HG02759 (cell line): ENCODE measurements around the gene SLC2A11.
"Not testable (repeated sequence)": the region's sequence is repeated elsewhere in the genome, so short reads cannot be mapped to it uniquely, and the experiment has no call there.

Experiments
- ATAC-seq: cut with Tn5 transposase; IDR thresholded peaks from one replicate; pipeline ENCODE4 v1.9.1; 2021; ENCODE audit warnings: mild to moderate bottlenecking, moderate library complexity; ENCODE audit not compliant: unreplicated experiment

Gene SLC2A11

DNA sequence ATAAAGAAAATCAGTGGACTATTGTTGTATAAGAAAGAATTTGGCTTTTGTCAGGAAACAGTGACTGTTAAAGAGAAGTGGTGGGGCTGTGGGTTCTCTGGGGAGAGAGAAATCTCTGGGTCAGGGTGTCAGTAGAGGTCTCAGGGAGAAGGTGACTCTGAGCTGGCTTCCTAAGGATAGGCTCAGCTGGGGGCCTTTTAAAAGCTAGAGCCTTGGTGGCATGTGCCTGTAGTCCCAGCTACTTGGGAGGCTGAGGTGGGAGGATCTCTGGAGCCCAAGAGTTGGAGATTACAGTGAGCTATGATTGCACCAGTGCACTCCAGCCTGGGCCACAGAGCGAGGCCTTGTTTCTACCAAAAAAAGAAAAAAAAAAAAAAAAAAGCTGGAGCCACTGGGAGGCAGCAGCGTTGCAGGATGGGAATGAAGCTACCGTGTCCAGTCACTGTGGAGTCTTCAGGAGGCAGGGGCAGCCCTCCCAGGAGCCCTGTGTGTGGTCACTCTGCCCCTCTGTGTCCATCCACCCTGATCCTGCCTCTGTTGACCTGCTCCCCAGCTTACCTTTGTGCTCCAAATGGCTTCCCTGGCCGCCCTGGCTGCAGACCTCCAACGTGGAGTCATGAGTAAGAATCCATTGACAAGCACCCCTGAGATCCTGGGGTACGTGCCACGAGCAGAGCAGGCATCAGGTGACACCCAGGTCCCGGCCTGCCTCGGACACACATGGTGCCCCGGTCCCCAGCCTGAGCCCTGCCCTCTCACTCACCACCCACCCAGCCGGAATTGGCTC is 31.1 kb downstream of the SLC2A11 start:
- ATAC-seq = no peak

DNA sequence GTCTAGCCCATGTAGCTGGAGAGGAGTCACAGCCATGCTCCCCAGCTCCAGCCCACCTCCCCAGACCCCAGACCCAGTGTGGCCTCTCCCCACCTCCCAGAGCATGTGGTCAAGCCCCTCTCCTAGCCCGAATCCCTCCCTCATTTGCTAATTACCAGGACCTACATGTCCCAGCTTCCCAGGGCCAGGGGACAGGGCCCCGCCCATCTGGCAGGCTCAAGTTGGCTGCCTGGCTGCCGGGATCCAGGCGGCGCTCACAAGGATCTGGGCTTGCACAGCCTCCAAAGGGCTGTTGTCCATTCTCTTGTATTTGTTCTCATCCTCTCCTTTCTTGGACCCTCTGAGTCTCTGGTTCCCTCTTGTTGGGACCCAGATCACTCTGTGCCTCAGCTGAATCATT is 31.9 kb downstream of the SLC2A11 start:
- ATAC-seq = no peak

DNA sequence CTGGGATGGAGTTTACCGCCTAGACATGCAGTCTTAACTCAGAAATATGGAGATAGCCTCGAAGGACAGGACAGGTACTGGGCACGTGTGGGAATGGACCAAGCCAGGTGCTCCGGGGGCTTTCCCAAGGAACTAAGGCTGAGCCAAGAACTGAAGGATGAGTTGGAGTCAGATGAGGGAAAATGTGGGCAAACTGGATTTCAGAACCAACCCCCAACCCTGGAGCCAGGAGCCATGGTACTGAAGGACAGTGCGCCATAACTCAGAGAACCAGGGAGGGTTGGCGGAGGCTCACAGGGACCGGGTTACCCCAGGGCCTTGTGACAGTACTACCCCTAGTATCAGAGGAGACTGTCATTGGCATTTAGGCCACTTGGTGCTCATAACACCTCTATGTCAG is 34.1 kb downstream of the SLC2A11 start:
- ATAC-seq = no peak

DNA sequence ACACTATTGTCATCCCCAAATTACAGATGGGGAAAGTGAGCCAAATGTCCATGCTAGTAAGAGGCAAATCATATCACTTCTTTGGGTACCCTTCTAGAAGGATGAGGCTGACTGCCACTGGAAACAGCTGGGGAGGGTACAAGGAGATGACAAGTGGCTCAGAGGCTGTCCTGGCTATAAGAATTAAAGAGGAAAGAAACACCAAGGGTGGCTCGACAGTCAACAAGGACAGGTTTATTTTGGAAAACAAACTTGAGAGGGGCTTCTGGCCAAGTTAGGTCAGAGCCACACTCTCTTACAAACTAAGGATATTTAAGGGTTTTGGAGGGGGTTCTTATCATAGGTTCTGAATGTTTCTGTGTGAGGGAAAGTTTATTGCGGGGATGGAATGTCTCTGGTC is 34.5 kb downstream of the SLC2A11 start:
- ATAC-seq = no peak

DNA sequence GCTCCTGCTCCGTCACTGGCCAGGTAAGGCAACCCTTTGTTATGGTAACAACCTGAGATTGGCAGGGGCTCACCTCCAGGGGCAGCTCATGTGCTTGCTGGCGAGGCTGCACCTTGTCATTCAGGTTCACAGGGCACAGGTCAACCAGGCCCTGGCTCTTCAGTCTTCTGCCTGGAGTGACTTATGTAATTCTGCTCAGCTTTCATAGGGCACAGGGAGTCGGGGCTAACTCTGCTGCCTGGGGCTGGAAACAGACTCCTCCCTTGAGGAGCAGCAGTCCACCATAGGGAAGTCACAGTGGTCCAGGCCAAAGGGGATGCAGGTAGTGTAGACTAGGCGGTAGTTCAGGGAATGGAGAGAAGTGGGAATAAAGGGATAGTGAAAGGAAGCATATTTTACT is 35.0 kb downstream of the SLC2A11 start:
- ATAC-seq = no peak

DNA sequence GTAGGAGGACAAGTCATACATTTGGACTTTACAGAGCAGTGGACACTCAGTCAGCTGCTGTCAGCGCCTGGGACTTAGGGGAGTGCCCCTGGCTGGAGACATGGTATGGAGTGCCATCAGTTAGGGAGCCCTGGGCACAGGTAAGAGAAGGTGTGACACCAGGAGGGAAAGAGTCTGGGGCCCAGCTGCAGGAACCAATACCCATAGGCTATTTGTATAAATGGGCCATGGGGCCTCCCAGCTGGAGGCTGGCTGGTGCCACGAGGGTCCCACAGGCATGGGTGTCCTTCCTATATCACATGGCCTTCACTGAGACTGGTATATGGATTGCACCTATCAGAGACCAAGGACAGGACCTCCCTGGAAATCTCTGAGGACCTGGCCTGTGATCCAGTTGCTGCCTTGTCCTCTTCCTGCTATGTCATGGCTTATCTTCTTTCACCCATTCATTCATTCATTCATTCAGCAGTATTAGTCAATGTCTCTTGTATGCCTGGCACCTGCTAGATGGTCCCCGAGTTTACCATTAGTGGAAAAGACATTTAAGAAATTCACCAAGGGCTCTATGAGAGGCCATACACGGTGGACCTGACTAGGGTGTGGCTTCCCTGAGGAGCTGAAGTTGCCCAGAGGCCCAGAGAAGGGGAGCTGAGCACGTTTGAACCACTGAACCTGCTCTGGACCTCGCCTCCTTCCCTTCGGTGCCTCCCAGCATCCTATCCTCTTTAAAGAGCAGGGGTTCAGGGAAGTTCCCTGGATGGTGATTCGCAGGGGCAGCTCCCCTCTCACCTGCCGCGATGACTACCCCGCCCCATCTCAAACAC is 35.7 kb downstream of the SLC2A11 start:
- ATAC-seq = no peak

DNA sequence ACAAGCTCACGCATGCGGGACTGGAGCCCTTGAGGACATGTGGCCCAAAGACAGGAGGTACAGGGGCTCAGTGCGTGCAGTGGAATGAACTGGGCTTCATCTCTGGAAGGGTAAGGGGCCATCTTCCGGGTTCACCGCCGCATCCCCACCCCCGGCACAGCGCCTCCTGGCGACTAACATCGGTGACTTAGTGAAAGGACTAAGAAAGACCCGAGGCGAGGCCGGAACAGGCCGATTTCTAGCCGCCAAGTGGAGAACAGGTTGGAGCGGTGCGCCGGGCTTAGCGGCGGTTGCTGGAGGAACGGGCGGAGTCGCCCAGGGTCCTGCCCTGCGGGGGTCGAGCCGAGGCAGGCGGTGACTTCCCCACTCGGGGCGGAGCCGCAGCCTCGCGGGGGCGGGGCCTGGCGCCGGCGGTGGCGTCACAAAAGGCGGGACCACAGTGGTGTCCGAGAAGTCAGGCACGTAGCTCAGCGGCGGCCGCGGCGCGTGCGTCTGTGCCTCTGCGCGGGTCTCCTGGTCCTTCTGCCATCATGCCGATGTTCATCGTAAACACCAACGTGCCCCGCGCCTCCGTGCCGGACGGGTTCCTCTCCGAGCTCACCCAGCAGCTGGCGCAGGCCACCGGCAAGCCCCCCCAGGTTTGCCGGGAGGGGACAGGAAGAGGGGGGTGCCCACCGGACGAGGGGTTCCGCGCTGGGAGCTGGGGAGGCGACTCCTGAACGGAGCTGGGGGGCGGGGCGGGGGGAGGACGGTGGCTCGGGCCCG is 36.5 kb downstream of the SLC2A11 start, which contains the start of gene MIF:
Gene MIF, plus strand, starts transcription at position 439 of the 765 bp plus-strand sequence. Its CDS starts 92 bp downstream, at position 531.
- peak; percentile 86 for ATAC-seq

DNA sequence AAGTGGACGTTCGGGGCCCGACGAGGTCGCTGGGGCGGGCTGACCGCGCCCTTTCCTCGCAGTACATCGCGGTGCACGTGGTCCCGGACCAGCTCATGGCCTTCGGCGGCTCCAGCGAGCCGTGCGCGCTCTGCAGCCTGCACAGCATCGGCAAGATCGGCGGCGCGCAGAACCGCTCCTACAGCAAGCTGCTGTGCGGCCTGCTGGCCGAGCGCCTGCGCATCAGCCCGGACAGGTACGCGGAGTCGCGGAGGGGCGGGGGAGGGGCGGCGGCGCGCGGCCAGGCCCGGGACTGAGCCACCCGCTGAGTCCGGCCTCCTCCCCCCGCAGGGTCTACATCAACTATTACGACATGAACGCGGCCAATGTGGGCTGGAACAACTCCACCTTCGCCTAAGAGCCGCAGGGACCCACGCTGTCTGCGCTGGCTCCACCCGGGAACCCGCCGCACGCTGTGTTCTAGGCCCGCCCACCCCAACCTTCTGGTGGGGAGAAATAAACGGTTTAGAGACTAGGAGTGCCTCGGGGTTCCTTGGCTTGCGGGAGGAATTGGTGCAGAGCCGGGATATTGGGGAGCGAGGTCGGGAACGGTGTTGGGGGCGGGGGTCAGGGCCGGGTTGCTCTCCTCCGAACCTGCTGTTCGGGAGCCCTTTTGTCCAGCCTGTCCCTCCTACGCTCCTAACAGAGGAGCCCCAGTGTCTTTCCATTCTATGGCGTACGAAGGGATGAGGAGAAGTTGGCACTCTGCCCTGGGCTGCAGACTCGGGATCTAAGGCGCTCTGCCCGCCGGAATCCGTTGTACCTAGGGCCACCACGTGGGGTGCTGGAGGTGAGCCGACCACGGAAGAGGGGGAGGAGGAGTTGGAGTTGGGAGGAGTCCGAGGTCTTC is 37.3 kb downstream of the SLC2A11 start:
- ATAC-seq = no peak

DNA sequence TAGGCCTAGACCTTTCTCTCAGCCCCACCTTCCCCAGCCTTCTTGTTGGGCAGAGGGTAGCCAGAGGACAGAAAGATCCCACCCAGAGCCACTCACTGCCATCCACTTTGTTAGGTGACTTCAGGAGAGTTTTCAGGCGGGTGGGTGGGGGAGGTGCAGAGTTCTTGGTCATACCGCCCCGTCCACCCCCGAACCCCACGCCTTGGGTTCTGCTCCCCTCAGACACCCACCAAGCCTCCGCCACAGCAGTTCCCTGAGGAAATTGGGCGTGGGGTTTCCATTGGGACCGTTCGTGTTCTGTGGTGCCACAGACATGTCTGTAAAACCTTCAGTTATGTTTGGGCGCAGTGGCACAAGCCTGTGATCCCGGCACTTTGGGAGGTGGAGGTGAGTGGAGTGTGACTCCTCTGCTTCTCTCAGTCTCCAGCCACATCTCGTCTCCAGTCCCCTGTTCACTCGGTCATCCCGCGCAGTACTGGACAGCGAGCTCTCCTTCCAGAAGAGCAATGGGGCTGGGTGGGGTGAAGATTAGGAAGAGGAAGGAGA is 38.0 kb downstream of the SLC2A11 start:
- no peak for ATAC-seq

DNA sequence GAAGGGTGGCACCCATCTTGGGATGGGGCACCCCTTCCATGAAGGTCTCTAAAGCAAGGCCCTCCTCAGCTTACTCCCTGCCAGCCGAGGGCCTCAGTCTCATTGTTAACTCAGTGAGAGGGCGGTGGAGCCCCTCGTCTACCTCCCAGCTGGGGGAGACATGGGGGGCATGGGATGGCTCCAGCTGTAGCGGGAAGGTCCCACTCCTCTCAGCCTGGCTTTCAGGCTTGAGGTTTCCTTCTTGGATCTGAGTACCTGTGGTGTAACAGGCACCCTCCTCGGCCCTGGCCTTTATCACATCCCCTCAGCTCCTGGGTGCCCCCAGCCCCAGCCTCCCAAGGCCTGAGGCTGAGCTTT is 38.5 kb downstream of the SLC2A11 start:
- no peak for ATAC-seq

DNA sequence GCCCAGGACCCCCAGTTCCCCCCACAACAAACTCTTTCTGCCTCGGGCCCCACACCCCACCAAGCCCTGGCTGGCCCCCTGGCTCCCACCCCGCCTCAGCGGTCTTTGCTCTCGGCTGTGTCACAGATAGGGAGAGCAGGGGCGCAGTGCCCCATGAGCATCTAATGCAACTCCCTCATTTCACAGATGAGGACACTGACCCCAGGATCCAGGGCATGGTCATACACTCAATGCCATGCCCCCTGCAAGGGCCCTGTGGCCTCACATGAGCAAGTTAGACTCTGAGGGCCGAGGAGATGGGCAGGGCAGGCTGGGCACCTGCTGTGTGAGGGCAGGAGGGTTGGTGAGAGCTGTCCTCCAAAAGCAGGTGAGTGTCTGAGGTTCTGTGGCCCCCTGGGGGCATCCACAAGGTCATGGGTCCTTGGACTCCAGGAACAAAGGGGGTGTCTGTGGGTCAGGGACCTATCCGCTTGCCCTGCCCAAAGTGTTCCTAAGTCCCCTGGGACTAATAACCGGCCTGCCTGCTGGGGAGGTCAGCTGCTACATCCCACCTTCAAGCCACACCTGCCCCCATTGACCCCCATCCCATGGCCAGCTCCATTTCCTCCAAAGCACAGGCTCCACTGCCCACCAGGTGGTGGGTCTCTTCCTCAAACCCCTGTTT is 39.0 kb downstream of the SLC2A11 start:
- ATAC-seq = no peak

DNA sequence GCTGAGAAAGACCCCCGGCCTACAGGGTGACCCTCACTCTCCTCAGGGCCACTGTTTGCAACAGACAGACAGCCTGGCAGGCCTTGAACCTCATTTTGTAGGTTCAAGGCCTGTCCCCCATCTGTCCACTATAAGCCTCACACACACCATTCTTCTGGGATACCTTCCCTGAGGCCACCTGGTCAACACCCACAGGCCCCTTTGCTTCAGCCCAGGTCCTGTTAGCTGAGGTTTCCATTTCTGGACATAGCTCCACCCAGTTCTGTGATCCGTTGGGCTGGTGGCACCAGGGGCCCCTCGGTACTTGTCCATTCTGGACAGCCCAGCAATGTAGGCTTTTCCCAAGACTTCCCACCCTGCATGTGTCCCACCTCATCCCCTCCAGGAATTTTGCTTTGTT is 39.6 kb downstream of the SLC2A11 start:
- ATAC-seq = no peak

DNA sequence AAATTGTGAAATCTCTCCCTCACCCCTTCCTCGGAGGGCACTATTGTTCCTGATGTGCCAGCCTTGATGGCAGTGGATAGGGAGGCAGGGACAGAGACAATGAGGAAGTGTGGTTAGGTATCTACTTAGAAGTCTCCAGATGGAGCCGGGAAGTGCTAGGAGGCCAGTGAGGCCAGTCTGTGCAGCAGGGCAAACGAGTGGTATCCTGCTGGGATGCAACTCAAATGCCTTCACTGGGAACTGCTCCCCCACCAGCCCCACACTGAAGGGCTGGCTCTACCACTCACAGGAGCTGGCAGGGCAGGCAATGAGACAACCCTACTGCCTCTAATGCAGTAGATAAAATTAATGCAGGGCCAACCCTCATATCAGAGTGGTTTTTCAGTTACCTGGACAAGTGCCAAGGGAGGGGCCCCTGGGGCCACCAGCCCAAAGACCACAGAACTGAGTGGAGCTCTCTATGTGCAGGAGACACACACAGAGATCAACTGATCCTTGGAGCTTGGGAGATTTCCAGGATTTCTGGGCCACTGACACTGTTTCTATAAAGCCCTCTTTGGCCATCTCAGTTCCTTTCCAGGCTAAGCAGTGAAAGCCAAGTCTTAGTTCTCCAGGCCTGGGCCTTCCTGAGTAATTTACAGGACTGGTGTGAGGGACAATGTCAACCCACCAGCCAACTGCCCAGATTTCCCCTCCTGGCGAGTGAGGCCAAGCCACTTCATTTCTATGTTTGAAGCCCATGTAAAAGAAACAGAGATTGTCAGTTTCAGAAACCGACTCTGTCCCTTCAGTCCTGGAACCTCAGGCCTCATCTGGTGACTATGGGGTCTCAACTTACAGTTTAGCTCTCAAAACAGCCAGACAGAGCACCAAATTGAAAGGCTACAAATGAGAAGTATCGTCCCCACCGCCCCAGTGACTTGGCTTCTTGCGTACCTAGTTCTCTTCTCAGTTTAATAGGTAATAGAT is 40.6 kb downstream of the SLC2A11 start:
- ATAC-seq = no peak

DNA sequence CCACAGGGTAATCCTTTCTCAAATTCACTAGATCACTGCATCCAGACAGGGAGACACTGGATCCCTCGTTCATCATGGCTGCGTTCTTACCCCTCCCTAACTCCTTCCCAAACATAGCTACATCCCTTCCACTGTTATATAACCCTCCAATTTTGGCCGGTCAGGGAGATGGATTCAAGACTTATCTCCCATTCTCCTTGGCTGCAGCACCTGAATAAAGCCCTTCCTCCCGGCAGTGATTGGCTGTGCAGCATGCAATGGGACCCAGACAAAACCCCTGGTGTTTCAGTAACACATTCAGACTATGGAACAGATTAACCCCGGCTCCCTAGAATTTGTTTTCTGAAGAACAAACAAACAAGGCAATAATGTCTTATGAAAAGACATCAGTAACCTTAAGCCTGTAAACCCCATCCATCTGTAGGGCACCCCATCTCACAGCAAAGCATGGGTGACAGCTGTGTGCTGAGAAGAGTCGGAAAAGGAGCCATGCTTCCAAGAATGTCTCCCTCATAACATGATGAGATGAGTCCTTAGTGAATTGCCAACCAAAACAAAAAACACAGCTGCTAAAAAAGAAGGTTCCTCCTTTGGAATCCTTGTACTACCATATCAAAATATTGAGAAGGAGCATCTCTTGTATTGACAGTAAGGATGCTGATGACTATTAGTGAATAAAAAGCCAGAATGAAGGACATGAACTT is 41.5 kb downstream of the SLC2A11 start:
- no peak for ATAC-seq

DNA sequence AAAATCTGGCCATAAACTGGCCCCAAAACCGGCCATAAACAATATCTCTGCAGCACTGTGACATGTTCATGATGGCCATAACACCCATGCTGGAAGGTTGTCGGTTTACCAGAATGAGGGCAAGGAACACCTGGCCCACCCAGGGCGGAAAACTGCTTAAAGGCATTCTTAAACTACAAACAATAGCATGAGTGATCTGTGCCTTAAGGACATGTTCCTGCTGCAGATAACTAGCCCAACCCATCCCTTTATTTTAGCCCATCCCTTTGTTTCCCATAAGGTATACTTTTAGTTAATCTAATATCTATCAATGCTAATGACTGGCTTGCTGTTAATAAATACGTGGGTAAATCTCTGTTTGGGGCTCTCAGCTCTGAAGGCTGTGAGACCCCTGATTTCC is 42.6 kb downstream of the SLC2A11 start:
- not testable (repeated sequence) for ATAC-seq

DNA sequence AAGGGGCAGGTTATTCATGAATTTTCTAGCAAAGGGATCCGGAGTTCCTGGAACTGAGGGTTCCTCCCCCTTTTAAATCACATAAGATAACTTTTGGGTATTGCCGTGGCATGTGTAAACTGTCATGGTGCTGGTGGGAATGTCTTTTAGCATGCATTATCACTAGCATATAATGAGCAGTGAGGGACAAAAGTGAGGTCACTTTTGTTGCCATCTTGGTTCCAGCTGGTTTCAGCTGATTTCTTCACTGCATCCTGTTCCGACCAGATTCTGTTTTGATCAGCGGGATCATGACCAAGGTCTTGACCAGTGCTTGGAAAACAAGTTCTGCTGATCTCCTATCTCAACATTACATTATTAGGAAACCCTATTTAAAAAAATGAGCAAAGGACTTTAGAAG is 43.9 kb downstream of the SLC2A11 start:
- ATAC-seq = no peak

DNA sequence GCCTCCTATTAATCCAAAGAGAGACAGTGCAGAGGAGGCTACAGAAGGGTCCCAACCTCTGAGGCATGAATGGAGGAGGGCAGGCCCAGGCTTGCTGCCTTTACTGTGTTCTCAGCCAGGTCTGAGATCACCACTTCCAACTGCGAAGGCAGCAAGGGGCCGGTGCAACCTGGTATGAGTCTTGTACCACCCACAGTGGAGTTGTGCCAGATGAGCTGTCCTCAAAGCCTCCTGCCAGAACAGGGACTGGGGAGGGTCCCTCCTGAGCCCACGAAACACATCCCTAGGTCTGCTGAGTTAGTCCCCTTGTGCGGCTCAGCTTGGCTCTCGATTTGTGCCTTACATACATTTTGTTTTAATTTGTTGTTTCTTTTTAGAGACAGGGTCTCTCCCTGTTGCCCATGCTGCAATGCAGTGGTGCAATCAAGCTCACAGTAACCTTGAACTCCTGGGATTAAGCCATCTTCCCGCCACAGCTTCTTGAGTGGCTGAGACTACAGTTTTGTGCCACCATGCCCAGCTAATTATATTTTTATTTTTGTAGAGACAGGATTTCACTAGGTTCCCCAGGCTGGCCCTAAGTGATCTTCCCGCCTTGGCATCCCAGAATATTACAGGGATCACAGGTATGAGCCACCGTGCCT is 45.8 kb downstream of the SLC2A11 start:
- ATAC-seq = no peak
